Lower leg skin (tissue), 4 donors: Measurements from ENCODE around the gene DCTD. TPM values are rescaled to one million over a fixed set of nuclear protein-coding genes. Genes with fewer than 3 reads are reported as not detected.
"Not testable (repeated sequence)": the region's sequence is repeated elsewhere in the genome, so short reads cannot be mapped to it uniquely, and the experiment has no call there.

Source experiments
- DNase-seq, 2 donors: peaks; one replicate each; pipeline ENCODE4 v3.0.0-alpha.2; 2019; ENCODE audit warnings: low spot score in 2 of 2
- H3K4me3 ChIP-seq: fragments of 200-600 bp; sonication (generic); 2 replicates; pipeline ENCODE4 v1.5.1; 2017; ENCODE audit warnings: mild to moderate bottlenecking, low read depth; ENCODE audit not compliant: poor library complexity, severe bottlenecking
- POLR2A ChIP-seq, 2 donors: fragments of 450-650 bp; IDR thresholded peaks; one replicate each; pipeline ENCODE4 v1.6.1; 2016 to 2017; ENCODE audit warnings: antibody characterized with exemption in 2 of 2, mild to moderate bottlenecking in 1 of 2, moderate library complexity in 1 of 2
- WGBS, 2 donors: methylation state at CpG; one replicate each; pipeline ENCODE4 v1.1.5; 2018; 5-methylcytosine and 5-hydroxymethylcytosine counted together
- intact Hi-C: fragments of 100-400 bp; cut with DNase I; formaldehyde crosslinking; loops from one replicate; pipeline ENCODE4 v1.15.0; 2023; ENCODE audit warnings: low total_unique reads
- total RNA-seq, 4 donors: library from RNA; depleted of rRNA; stranded (reverse); fragments of >200 nt; gene quantifications; one replicate each; pipeline ENCODE4 v1.1.0, GENCODE V29; 2016
- TF ChIP-seq, protein P1 (sequence below), 3 donors: fragments of 450-650 bp; IDR thresholded peaks; one replicate each; pipeline ENCODE4 v1.5.1; 2016; ENCODE audit warnings: antibody characterized with exemption in 3 of 3, mild to moderate bottlenecking in 3 of 3, moderate library complexity in 2 of 3

The DCTD gene
- total RNA-seq, 4 donors from 2014 or later = 27.7 to 52.4 (median 35.4) TPM

GRCh38 chr4:182904211-182904761 lies 12.9 kb downstream of the DCTD start:
- H3K4me3 ChIP-seq = no peak overlapping the region
- WGBS, 2 donors = 78 to 79% methylated on average over 12 of the region's 12 CpGs
- TF ChIP-seq, protein P1, sequence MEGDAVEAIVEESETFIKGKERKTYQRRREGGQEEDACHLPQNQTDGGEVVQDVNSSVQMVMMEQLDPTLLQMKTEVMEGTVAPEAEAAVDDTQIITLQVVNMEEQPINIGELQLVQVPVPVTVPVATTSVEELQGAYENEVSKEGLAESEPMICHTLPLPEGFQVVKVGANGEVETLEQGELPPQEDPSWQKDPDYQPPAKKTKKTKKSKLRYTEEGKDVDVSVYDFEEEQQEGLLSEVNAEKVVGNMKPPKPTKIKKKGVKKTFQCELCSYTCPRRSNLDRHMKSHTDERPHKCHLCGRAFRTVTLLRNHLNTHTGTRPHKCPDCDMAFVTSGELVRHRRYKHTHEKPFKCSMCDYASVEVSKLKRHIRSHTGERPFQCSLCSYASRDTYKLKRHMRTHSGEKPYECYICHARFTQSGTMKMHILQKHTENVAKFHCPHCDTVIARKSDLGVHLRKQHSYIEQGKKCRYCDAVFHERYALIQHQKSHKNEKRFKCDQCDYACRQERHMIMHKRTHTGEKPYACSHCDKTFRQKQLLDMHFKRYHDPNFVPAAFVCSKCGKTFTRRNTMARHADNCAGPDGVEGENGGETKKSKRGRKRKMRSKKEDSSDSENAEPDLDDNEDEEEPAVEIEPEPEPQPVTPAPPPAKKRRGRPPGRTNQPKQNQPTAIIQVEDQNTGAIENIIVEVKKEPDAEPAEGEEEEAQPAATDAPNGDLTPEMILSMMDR (IDR thresholded peaks at IDR 0.05) = no peak
- TF ChIP-seq POLR2A (IDR thresholded peaks at IDR 0.05) = no peak
- intact Hi-C loops = no loop called here
- no peak for DNase-seq

GRCh38 chr4:182903013-182903412 lies 14.2 kb downstream of the DCTD start:
- intact Hi-C loops = no loop called here
- WGBS, 2 donors = 94 to 96% methylated on average over 9 of the region's 9 CpGs
- DNase-seq = no peak
- no peak overlapping the region for H3K4me3 ChIP-seq
- no peak for TF ChIP-seq POLR2A (IDR thresholded peaks at IDR 0.05)
- TF ChIP-seq, protein P1 (IDR thresholded peaks at IDR 0.05) = no peak

- DNase-seq = no peak
- intact Hi-C loops = no loop called here
- no peak overlapping the region for H3K4me3 ChIP-seq
- 89 to 96% methylated on average over 9 of the region's 9 CpGs for WGBS, 2 donors
- no peak for TF ChIP-seq POLR2A (IDR thresholded peaks at IDR 0.05)
- TF ChIP-seq, protein P1 (IDR thresholded peaks at IDR 0.05) = no peak
These were observed 15.8 kb downstream of the DCTD start for GRCh38 chr4:182901337-182901736.

DNA sequence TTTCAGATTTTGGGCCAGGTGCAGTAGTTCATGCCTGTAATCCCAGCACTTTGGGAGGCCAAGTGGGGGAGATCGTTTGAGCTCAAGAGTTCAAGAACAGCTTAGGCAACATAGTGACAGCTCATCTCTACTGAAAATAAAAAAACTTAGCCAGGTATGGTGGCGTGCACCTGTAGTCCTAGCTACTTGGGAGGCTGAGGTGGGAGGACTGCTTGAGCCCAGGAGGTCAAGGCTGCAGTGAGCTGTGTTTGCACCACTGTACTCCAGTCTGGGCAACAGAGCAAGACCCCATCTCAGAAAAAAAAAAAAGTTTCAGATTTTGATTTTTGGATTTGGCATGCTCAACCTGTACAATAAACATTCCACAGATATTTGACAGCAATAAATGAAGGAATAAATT lies 17.2 kb downstream of the DCTD start:
- intact Hi-C loops, DNase-seq, H3K4me3 ChIP-seq: not testable (repeated sequence)
- WGBS, 2 donors = 93 to 100% methylated on average over 2 of the region's 2 CpGs

- WGBS, 2 donors = 90 to 92% methylated on average over 5 of the region's 5 CpGs
- H3K4me3 ChIP-seq = no peak overlapping the region
- intact Hi-C loops = no loop called here
- peak in 1 of 2 donors; percentile 7 for DNase-seq
- TF ChIP-seq POLR2A (IDR thresholded peaks at IDR 0.05) = no peak
- TF ChIP-seq, protein P1 (IDR thresholded peaks at IDR 0.05) = no peak
These were observed 18.7 kb downstream of the DCTD start for GRCh38 chr4:182898479-182898799.

GRCh38 chr4:182897601-182898478 lies 19.3 kb downstream of the DCTD start:
- TF ChIP-seq, protein P1 (IDR thresholded peaks at IDR 0.05) = no peak
- no peak for TF ChIP-seq POLR2A (IDR thresholded peaks at IDR 0.05)
- intact Hi-C loops = no loop called here
- DNase-seq = peak in 1 of 2 donors; percentile 61
- no peak overlapping the region for H3K4me3 ChIP-seq
- WGBS, 2 donors = 93% methylated on average over 20 of the region's 20 CpGs
